Endothelial cell of umbilical vein (primary cell): Measurements from ENCODE around the gene ARMC8. TPM values are rescaled to one million over a fixed set of nuclear protein-coding genes. Genes with fewer than 3 reads are reported as not detected.

ENCODE experiments used
- BruUV-seq: library from RNA; stranded (reverse); fragments of 400-500 nt; replicated peaks from 2 replicates; lab custom pipeline; 2021; lab: Mats Ljungman, UMichigan
- CTCF ChIA-PET: fragments of 300-600, 350-600 bp; sonication (Branson Sonifier 250); formaldehyde crosslinking; loops from one replicate; lab custom pipeline; 2021; ENCODE audit warnings: antibody characterized with exemption, inconsistent platforms; lab: Charles Lee
- POLR2A ChIA-PET: fragments of 300-600, 350-600 bp; sonication (Branson Sonifier 250); formaldehyde crosslinking; loops from one replicate; lab custom pipeline; 2021; ENCODE audit warnings: antibody characterized with exemption, inconsistent platforms; lab: Charles Lee
- DNase-seq: peaks from one replicate; pipeline ENCODE4 v3.0.0-alpha.2; 2011; ENCODE audit warnings: low read depth, low spot score
- FAIRE-seq: peaks from 2 replicates; lab custom pipeline; 2011; peaks lifted over from hg19 to GRCh38; lab: Jason Lieb, UNC
- H2AFZ ChIP-seq: 2 replicates; pipeline ENCODE4 v1.6.0; 2012; ENCODE audit warnings: low read depth, low read length, control low read depth, inconsistent platforms
- H3K27ac ChIP-seq: 2 replicates; pipeline ENCODE4 v1.5.1; 2011; ENCODE audit warnings: low read depth, mild to moderate bottlenecking, control low read depth, low read length, moderate library complexity; ENCODE audit not compliant: insufficient read depth
- H3K27me3 ChIP-seq, 2 experiments: 2 replicates each; pipeline versions ENCODE4 v1.6.0 to v1.6.1; 2011; ENCODE audit warnings: low read length in 2 of 2, mixed read lengths in 1 of 2; ENCODE audit not compliant: control insufficient read depth in 2 of 2, insufficient read depth in 2 of 2
- H3K36me3 ChIP-seq, 2 experiments: 2 replicates in 1 of 2; 3 replicates in 1 of 2; pipeline ENCODE4 v1.5.1; 2011; ENCODE audit warnings: low read length in 2 of 2, mild to moderate bottlenecking in 1 of 2, moderate library complexity in 1 of 2; ENCODE audit not compliant: control insufficient read depth in 2 of 2, insufficient read depth in 2 of 2; ENCODE audit errors: extremely low read depth in 1 of 2
- H3K4me1 ChIP-seq: 3 replicates; pipeline ENCODE4 v1.5.1; 2011; ENCODE audit warnings: mild to moderate bottlenecking, low read length; ENCODE audit not compliant: control insufficient read depth, insufficient read depth; ENCODE audit errors: extremely low read depth
- H3K4me2 ChIP-seq: 2 replicates; pipeline ENCODE4 v1.6.1; 2011; ENCODE audit warnings: low read length, control low read depth, mixed read lengths; ENCODE audit not compliant: insufficient read depth
- H3K4me3 ChIP-seq, 3 experiments: fragments of 200-600 bp in 1 of 3; sonication (generic), shearing (Covaris generic) in 1 of 3; replicated peaks in 1 of 3; 2 replicates each; pipeline ENCODE4 v1.5.1; 2011 to 2016; ENCODE audit warnings: control low read depth in 3 of 3, low read length in 3 of 3, mild to moderate bottlenecking in 2 of 3, inconsistent platforms in 1 of 3, low read depth in 1 of 3, moderate library complexity in 1 of 3; ENCODE audit not compliant: insufficient read depth in 1 of 3
- H3K79me2 ChIP-seq: 2 replicates; pipeline ENCODE4 v1.6.0; 2012; ENCODE audit warnings: low read length, inconsistent platforms; ENCODE audit not compliant: control insufficient read depth, insufficient read depth
- H3K9ac ChIP-seq: replicated peaks from 2 replicates; pipeline ENCODE3; 2011; ENCODE audit warnings: low read length, control low read depth; ENCODE audit not compliant: insufficient read depth; ENCODE audit errors: extremely low read depth
- H3K9me1 ChIP-seq: replicated peaks from 3 replicates; pipeline ENCODE4 v1.6.0; 2011; ENCODE audit warnings: mild to moderate bottlenecking, low read length; ENCODE audit not compliant: control insufficient read depth, insufficient read depth; ENCODE audit errors: extremely low read depth
- H3K9me3 ChIP-seq: replicated peaks from 2 replicates; pipeline ENCODE4 v1.5.1; 2012; ENCODE audit warnings: low read length, inconsistent platforms; ENCODE audit not compliant: control insufficient read depth, insufficient read depth
- H4K20me1 ChIP-seq: replicated peaks from 2 replicates; pipeline ENCODE3; 2011; ENCODE audit warnings: mild to moderate bottlenecking, low read length; ENCODE audit not compliant: control insufficient read depth, insufficient read depth; ENCODE audit errors: extremely low read depth
- EZH2 ChIP-seq: IDR thresholded peaks from 2 replicates; pipeline ENCODE4 v1.6.1; 2012; ENCODE audit warnings: borderline replicate concordance, low read depth, mild to moderate bottlenecking, moderate library complexity, low read length, inconsistent platforms; ENCODE audit not compliant: severe bottlenecking
- FOS ChIP-seq: IDR thresholded peaks from 2 replicates; pipeline ENCODE4 v1.6.1; 2011; ENCODE audit warnings: mild to moderate bottlenecking, low read length, moderate library complexity, borderline replicate concordance; ENCODE audit not compliant: insufficient read depth
- GATA2 ChIP-seq: IDR thresholded peaks from 2 replicates; pipeline ENCODE4 v1.7.0; 2011; ENCODE audit warnings: low read depth, mild to moderate bottlenecking, moderate library complexity, mixed read lengths, low read length; ENCODE audit not compliant: insufficient read length, insufficient read depth
- JUN ChIP-seq: IDR thresholded peaks from 2 replicates; pipeline ENCODE4 v1.6.1; 2011; ENCODE audit warnings: borderline replicate concordance, low read depth; ENCODE audit not compliant: insufficient read length, insufficient read depth
- MYC ChIP-seq: IDR thresholded peaks from one replicate; pipeline ENCODE4 v1.6.1; 2011; ENCODE audit warnings: mild to moderate bottlenecking, low read depth, low read length
- POLR2A ChIP-seq: IDR thresholded peaks from 2 replicates; pipeline ENCODE4 v1.6.1; 2012; ENCODE audit warnings: low read depth, mild to moderate bottlenecking, control low read depth, low read length
- POLR2AphosphoS5 ChIP-seq: IDR thresholded peaks from 2 replicates; pipeline ENCODE4 v1.6.1; 2012; ENCODE audit warnings: low read depth, mild to moderate bottlenecking, control low read depth, low read length, moderate library complexity; ENCODE audit not compliant: insufficient read depth
- dilution Hi-C: fragments of 300-500 bp; cut with MboI; formaldehyde crosslinking; loops from one replicate; pipeline ENCODE4 v1.15.0; 2019; ENCODE audit warnings: low sequenced_read_pairs; ENCODE audit not compliant: extremely low pct_ligation_motif_present
- intact Hi-C: fragments of 100-400 bp; cut with micrococcal nuclease; formaldehyde crosslinking; loops from one replicate; pipeline ENCODE4 v1.10.0; 2022
- polyA plus RNA-seq, 4 experiments: library from polyadenylated mRNA; depleted of rRNA in 3 of 4; stranded (reverse) in 3 of 4; unstranded in 1 of 4; fragments of >200 nt; gene quantifications; 2 replicates each; pipeline versions ENCODE4 v1.2.1 to v1.2.3, GENCODE V29; 2011 to 2012; ENCODE audit warnings: missing spikeins in 1 of 4
- total RNA-seq: library from RNA; stranded (reverse); gene quantifications from 2 replicates; pipeline ENCODE4 v1.2.3, GENCODE V29; 2021
- TF ChIP-seq, protein P1 (sequence below): IDR thresholded peaks from 2 replicates; pipeline ENCODE4 v1.6.1; 2011; ENCODE audit not compliant: insufficient read depth, insufficient read length
- TF ChIP-seq, protein P2 (sequence below), 2 donors: IDR thresholded peaks; 1 replicate in 1 of 2; 2 replicates in 1 of 2; pipeline ENCODE4 v1.5.1; 2011; ENCODE audit warnings: low read length in 2 of 2, mild to moderate bottlenecking in 2 of 2, moderate library complexity in 2 of 2, control low read depth in 1 of 2, inconsistent platforms in 1 of 2, low read depth in 1 of 2; ENCODE audit not compliant: insufficient read depth in 1 of 2; ENCODE audit errors: extremely low read depth in 1 of 2

Gene ARMC8
- total and polyA plus RNA-seq, 2 donors (not counting 3 experiments of a cell fraction or from before 2014, with no cell fraction given), result 39.6 to 46.0 TPM

DNA sequence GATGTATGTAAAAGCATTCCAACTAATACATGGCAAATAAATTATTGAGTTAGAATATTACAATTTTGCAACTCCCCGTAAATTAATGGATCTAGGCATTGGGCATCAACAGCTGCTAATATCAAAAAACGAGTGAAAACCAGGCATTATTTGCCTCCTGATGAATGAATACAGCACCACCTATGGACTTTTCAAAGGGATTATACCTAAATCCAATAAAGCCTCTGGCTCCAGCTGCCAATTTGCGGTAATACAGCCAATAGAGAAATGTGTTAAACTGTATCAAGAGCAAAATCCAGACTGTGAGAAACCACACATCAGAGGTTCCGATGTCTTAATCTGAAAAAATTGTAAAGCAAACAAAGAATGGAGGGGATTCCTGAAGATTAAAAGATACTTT is 38.6 kb upstream of the ARMC8 start:
- Histone ChIP-seq H3K27ac (no peak overlapping the region), H3K27me3 (no peaks in the 10 kb centered on the region), H3K4me3 (no peak overlapping the region), H3K4me2 (no peak overlapping the region), H2AFZ (no peak overlapping the region), H4K20me1 (no peaks in the 10 kb centered on the region), H3K79me2 (no peaks in the 10 kb centered on the region), H3K4me1 (no peaks in the 10 kb centered on the region), H3K9ac (no peak overlapping the region), H3K36me3 (no peaks in the 10 kb centered on the region), H3K9me1 (no peaks in the 10 kb centered on the region), H3K9me3 (no peaks in the 10 kb centered on the region)
- ChIA-PET POLR2A (no interaction called here), CTCF (no interaction called here)
- no peak for DNase-seq
- intact Hi-C loops (no loop called here), dilution Hi-C loops (no loop called here)
- TF ChIP-seq, protein P1, sequence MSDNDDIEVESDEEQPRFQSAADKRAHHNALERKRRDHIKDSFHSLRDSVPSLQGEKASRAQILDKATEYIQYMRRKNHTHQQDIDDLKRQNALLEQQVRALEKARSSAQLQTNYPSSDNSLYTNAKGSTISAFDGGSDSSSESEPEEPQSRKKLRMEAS, result no peak
- no peak for TF ChIP-seq GATA2
- TF ChIP-seq POLR2A, result no peak
- TF ChIP-seq FOS, result no peak
- no peak for TF ChIP-seq MYC
- no peak for TF ChIP-seq EZH2
- no peak for TF ChIP-seq POLR2AphosphoS5
- TF ChIP-seq, protein P2, sequence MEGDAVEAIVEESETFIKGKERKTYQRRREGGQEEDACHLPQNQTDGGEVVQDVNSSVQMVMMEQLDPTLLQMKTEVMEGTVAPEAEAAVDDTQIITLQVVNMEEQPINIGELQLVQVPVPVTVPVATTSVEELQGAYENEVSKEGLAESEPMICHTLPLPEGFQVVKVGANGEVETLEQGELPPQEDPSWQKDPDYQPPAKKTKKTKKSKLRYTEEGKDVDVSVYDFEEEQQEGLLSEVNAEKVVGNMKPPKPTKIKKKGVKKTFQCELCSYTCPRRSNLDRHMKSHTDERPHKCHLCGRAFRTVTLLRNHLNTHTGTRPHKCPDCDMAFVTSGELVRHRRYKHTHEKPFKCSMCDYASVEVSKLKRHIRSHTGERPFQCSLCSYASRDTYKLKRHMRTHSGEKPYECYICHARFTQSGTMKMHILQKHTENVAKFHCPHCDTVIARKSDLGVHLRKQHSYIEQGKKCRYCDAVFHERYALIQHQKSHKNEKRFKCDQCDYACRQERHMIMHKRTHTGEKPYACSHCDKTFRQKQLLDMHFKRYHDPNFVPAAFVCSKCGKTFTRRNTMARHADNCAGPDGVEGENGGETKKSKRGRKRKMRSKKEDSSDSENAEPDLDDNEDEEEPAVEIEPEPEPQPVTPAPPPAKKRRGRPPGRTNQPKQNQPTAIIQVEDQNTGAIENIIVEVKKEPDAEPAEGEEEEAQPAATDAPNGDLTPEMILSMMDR (IDR thresholded peaks at IDR 0.05; ENCODE audit: extremely low read depth in 1 of 2, insufficient read depth in 1 of 2, low read depth in 1 of 2, low read length in 2 of 2), result no peak
- TF ChIP-seq JUN, result no peak
- FAIRE-seq, result no peak
- BruUV-seq, result no TSS peak
